Measurements from ENCODE around the gene ACOT2.
"Not testable (repeated sequence)": the region's sequence is repeated elsewhere in the genome, so short reads cannot be mapped to it uniquely, and the experiment has no call there.

- TF ChIP-seq CTCF, POLR2AphosphoS5 (IDR thresholded peaks at IDR 0.05): not testable (repeated sequence)
Observed at GRCh38 chr14:73558238-73558637, 10.8 kb upstream of the ACOT2 start.

All from upper lobe of left lung (tissue), 4 donors.